ENCODE measurements around the gene LSM7.

Gene LSM7

GRCh38 chr19:2296141-2296540, 32.2 kb downstream of the LSM7 start:
- no peaks in the 10 kb centered on the region for H3K9me3 ChIP-seq (ENCODE audit: severe bottlenecking)
- no peaks in the 10 kb centered on the region for H3K4me1 ChIP-seq (ENCODE audit: insufficient read depth, poor library complexity, severe bottlenecking)
- DNase-seq (ENCODE audit: low spot score) (no peak), ATAC-seq (ENCODE audit: low read depth) (no peak)
- H3K27me3 ChIP-seq (ENCODE audit: insufficient read depth, poor library complexity, severe bottlenecking), result peaks cover 15% of the 10 kb centered on the region
- no peaks in the 10 kb centered on the region for H3K36me3 ChIP-seq (ENCODE audit: low read depth)
- H3K4me3 ChIP-seq (ENCODE audit: severe bottlenecking), result no peak overlapping the region
- H3K27ac ChIP-seq (ENCODE audit: poor library complexity, severe bottlenecking), result no peak overlapping the region
- no peak for TF ChIP-seq CTCF (IDR thresholded peaks at IDR 0.05; ENCODE audit: poor library complexity, severe bottlenecking)

GRCh38 chr19:2294687-2295335, 33.6 kb downstream of the LSM7 start:
- no peaks in the 10 kb centered on the region for H3K4me1 ChIP-seq (ENCODE audit: insufficient read depth, poor library complexity, severe bottlenecking)
- DNase-seq (ENCODE audit: low spot score) (no peak), ATAC-seq (ENCODE audit: low read depth) (no peak)
- H3K9me3 ChIP-seq (ENCODE audit: severe bottlenecking), result no peaks in the 10 kb centered on the region
- TF ChIP-seq CTCF (IDR thresholded peaks at IDR 0.05; ENCODE audit: poor library complexity, severe bottlenecking), result no peak
- no peak overlapping the region for H3K4me3 ChIP-seq (ENCODE audit: severe bottlenecking)
- no peak overlapping the region for H3K27ac ChIP-seq (ENCODE audit: poor library complexity, severe bottlenecking)
- H3K27me3 ChIP-seq (ENCODE audit: insufficient read depth, poor library complexity, severe bottlenecking), result peaks cover 28% of the 10 kb centered on the region
- H3K36me3 ChIP-seq (ENCODE audit: low read depth), result no peaks in the 10 kb centered on the region

- no peak overlapping the region for H3K4me3 ChIP-seq (ENCODE audit: severe bottlenecking)
- H3K36me3 ChIP-seq (ENCODE audit: low read depth), result no peaks in the 10 kb centered on the region
- TF ChIP-seq CTCF (IDR thresholded peaks at IDR 0.05; ENCODE audit: poor library complexity, severe bottlenecking), result no peak
- no peaks in the 10 kb centered on the region for H3K9me3 ChIP-seq (ENCODE audit: severe bottlenecking)
- ATAC-seq (ENCODE audit: low read depth), result no peak
- H3K27ac ChIP-seq (ENCODE audit: poor library complexity, severe bottlenecking), result no peak overlapping the region
- no peaks in the 10 kb centered on the region for H3K4me1 ChIP-seq (ENCODE audit: insufficient read depth, poor library complexity, severe bottlenecking)
- H3K27me3 ChIP-seq (ENCODE audit: insufficient read depth, poor library complexity, severe bottlenecking), result peaks cover 46% of the 10 kb centered on the region
- DNase-seq (ENCODE audit: low spot score), result peak; percentile 57
These were observed 37.1 kb downstream of the LSM7 start for GRCh38 chr19:2291185-2291751.

- Histone ChIP-seq H3K9me3 (ENCODE audit: severe bottlenecking) (no peaks in the 10 kb centered on the region), H3K36me3 (ENCODE audit: low read depth) (no peaks in the 10 kb centered on the region), H3K4me3 (ENCODE audit: severe bottlenecking) (peak overlapping the region; percentile 4), H3K27ac (ENCODE audit: poor library complexity, severe bottlenecking) (no peak overlapping the region), H3K4me1 (ENCODE audit: insufficient read depth, poor library complexity, severe bottlenecking) (no peaks in the 10 kb centered on the region), H3K27me3 (ENCODE audit: insufficient read depth, poor library complexity, severe bottlenecking) (peaks cover 46% of the 10 kb centered on the region)
- ATAC-seq (ENCODE audit: low read depth) (peak; percentile 19; the same call in 2 of the 3 replicates), DNase-seq (ENCODE audit: low spot score) (no peak)
- no peak for TF ChIP-seq CTCF (IDR thresholded peaks at IDR 0.05; ENCODE audit: poor library complexity, severe bottlenecking)
These were observed 37.8 kb downstream of the LSM7 start for GRCh38 chr19:2290441-2291184.
